NCI-H2171 (cell line): Measurements from ENCODE around the gene APOD.
A peak's percentile ranks its signal among the peaks of the same experiment; 100 is the strongest.

Experiments used
- DNase-seq: peaks from one replicate; lab custom pipeline; 2025; lab: John Stamatoyannopoulos, UW

Gene APOD

DNA sequence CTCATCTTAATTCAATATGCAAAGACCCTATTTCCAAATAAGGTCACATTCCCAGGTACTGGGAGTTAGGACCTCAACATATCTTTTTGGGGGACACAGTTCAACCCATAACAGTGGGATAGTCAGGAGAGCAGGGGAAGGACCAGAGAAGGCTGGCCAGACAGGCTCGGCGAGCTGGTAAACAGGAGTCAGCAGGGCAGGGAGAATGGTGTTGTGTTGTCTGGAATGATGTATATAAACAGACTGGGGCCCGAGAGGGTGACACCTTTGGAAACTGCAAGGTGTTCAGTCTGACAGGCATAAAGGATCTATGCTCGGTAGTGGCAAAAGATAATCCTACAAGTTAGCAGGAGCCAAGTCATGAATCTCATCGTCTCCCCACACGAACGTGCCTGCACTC is 30.5 kb downstream of the APOD start:
- DNase-seq = no peak

DNA sequence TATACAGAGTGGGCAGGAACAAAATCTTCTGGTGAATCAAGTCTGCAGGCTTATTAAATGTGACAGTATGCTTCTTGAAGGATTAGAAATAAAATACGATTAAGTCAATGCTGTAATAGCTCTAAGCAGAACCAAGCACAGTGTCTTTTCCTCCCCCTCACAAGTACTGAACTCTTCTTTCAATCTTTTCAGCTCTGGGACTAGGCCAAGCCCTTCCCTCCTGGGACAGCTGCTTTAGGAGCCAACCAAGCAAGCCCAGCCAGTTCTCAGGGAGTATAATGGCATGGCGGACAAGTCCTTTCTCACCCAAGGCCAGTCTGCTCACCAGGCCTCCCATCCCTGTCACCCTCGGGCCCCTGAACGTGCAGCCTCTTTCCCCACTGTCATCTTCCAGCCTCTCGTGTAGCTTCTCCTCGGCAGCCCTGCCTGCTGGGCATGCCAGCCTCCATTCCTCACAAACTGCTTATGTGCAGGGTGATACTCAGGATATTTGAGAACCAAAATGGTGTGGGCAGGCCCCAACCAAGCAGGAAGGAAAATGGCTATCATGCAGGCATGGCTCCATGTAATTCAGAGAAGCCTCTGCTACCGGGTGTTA is 32.3 kb downstream of the APOD start:
- no peak for DNase-seq

DNA sequence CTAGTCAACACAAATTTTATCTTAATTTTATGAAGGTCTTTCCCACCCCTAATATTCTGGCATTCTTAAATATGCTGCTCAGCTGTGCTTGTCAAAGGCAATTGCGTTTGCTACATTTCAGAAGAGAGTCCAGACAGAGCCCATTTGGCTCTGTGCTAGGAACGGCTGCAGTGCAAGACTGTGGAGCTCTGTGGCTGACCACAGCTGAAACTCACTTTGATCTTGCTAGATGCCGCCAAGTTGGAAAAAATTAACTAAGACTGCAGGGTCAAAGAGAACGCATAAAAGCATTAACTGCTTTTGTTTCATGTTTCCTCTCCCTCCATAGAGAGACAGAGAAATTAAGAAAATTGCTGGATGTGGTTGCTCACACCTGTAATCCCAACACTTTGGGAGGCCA is 33.0 kb downstream of the APOD start:
- no peak for DNase-seq

DNA sequence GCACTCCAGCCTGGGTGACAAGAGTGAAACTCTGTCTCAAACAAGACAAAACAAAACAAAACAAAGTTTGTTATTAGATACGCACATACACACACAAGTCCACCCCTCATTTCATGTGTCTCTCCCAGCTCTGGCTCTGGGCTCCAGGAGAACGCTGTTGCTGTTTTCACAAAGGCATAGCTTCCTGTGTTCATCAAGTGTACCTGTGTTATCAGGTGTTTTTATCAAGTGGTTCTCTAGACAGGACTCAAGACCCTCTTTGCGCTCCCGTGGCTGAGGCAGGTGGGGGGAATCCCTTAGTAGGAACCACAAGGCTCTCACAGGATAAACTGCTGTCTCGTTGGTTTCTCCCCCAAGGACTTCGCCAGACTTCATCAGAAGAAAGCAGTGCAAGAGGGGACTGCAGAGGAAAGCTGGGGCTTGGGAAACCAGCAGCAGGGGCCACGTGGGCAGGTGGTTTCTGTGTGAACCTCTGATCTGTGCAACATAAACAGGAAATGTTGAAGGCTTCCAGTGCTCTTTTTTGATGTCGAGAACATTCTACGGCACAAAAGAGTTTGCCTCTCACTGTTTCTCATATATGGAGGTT is 33.7 kb downstream of the APOD start:
- DNase-seq = no peak

DNA sequence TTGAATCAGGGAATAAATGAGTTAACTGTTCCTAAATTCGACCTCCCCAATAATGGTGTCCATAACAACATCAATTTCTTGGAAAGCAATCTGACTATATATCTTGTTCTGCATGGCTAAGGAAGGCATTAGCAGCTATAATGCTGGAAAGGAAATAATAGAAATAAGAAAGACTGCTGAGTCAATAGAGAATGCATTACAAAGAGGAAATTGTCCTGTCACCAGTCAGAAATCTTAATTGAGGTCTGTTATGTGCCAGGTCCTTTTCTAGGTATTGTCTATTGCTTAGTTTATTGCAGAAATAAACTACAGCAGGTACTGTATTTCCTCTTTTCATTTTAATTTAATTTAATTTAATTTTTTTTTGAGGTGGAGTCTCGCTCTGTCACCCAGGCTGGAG is 34.8 kb downstream of the APOD start:
- no peak for DNase-seq

DNA sequence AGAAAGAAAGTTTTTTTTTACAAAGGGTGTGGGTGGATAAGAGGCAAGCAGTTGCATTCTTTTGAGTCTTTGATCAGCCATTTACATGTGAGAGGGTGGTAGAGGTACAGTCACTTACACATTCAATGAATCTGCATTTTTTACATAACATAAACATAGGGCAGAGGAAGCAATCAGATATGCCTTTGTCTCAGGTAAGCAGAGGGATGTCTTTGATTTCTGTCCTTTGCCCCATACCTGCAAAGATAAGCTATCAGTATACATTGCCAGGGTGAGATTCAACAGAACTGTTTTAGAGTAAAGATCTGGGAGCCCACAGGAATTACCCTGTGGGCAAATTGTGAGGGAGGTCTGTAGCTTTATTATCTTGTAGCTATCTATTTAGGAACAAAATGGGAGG is 35.2 kb downstream of the APOD start:
- no peak for DNase-seq

DNA sequence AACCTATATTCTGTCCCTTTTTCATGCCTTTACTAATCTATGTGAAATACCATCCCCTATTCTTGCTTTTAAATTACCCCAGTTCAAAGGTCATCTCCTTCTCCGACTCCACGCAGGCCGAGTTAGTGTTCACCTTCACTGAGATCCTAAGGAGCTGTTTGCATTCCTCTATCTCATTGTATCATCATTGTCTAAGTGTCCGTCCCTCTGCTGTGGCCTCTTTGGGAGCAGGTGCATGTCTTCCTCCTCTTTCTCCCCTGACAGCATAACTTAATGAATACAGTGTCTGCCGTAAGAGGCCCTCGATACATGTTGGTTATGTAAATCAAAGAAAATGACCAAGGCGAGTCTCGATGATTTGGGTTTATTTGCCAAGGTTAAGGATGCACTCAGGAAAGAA is 35.7 kb downstream of the APOD start:
- DNase-seq = no peak

DNA sequence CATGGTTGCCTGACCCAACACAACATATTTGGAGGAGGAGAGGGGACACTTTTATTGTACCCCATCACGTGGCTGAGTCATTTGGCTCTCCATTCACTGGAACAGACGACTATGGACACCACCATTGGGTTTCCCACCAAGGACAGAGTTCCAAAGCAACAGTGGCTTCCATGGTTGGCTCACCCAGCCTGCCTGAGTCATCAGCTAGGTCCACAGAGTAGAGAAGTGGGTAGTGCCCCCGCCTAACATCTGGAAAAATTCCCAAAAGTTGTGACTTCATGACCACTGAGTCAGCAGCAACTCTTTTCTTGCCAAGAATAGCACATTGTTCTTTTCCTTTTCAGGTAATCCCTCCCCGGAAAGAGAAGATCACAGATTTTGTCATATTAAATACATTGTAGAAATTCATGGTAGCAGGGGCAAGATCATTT is 37.6 kb downstream of the APOD start:
- DNase-seq = no peak

DNA sequence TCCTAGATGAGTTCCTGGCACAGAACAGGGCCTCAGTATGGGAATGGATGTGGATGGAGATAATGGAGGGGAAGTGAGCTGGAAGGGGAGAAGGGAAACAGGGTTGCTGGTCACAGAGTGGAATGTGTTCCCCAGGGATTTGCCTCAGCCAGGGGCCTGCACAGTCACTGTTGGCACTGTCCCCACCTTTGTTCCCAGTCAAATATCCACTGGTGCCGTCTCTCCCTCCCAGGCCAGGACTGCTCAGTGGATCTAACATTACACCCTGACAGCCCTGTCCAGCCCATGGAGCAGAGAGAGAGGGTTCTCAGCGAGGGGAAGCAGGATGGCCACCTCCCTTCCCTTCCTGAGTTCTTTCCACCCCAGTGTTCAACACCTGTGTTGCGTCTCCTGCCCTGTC is 39.1 kb downstream of the APOD start:
- DNase-seq = no peak

DNA sequence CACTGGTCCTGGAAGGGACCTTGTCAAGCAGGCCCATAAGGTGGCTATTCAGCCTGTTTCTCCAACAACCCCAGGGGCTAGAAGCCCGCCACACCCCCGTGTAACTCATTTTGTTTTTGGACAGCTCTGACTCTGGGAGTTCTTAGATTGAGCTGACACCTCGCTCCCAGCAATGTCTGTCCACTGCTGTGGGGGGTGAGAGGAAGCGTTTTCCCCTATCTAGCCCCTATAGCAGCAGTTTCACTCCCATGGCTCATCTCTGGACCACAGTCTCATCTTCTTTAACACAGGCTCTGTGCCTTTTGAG is 39.6 kb downstream of the APOD start:
- no peak for DNase-seq

DNA sequence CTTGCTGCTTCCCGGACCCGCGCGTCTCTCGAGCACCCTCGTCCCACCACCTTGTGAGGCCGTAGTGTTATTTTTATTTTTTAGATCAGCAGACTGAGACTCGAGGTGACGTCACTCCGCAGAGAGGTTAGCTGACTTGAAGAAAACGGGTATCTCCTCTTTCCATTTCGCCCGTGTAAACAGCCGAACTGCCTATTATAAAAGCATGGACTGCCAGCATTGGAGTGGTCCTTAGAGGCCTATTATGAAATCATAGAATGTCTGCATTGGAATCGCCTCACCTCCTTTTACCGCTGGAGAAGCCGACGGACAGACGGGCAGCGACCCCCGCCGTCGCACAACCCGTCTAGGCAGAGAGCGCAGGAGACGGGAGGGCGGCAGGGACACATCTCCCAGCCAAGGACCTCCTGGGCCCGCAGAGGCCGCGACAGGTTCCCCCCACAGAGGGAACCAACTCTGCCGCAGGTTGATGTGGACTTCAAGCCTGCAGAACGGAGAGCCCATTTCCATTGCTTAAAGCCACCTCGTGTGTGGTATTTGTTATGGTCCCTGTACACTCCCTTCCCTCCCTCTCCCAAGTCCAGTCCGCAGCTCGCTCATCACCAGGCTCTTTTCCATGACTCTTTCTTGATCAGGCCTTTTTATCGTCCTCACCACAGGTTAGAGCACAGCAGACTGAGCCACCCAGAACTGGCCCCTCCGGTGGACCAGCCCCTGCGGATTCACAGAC is 40.1 kb downstream of the APOD start:
- no peak for DNase-seq

DNA sequence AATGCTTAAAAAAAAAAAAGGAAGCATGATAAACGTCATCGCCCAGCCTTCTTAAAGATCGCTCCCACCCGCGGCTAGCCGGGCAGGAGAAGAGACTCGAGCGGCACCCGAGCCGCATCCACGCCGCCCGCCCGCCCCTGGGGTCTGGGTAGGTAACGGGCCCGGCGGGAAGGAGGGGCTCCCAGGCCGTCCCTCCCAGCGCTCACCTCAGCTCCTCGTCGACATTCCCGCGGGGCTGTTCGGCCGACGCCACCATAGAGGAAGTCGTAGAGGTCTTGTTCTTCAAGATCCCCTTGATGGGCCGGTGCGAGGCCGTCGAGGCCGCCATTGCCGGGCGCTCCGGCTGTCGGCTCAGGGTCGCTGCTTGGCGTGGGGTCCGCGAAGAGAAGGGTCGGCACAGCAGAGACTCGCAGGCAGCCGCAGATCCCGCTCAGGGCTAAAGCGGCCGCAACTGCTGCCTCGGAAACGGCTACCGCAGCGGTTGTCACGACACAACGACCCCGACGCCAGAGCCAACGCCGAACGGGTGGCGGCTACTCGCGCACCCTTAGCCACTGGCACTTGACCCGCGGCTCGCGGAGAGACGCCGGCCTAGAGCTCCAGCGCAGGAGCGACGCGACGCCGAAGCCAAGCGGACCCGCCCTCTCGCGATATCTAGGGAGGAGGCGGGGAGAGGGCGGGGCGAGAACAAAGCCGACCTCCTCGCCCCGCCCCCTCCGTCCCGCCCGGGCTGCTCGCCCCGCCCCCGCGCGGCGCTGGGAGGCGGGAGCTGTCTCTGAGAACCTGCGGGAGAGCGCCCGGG is 40.8 kb downstream of the APOD start, which contains the start of gene PPP1R2:
Gene PPP1R2 (minus strand): TSS at position 628 of the 802 bp plus-strand sequence. CDS start 300 bp downstream, at position 328.
- DNase-seq = peak; percentile 92

DNA sequence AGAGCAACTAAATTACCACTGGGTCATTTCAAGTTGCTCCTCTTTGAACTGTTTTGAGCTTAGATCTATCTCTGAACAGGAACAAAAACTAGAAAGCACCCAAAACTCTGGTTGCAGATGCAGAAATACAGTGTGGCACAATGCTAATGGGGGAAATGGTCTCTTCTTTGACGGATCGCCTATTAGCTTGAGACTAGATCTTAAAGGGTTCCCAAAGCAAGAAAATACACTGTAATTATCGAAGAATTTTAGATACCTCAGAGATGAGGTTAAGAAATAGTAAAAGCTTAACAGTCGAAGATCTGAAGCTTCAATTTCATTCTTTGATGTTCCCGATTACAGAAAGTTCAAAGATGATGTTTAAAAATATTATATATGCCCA is 41.4 kb downstream of the APOD start:
- no peak for DNase-seq

DNA sequence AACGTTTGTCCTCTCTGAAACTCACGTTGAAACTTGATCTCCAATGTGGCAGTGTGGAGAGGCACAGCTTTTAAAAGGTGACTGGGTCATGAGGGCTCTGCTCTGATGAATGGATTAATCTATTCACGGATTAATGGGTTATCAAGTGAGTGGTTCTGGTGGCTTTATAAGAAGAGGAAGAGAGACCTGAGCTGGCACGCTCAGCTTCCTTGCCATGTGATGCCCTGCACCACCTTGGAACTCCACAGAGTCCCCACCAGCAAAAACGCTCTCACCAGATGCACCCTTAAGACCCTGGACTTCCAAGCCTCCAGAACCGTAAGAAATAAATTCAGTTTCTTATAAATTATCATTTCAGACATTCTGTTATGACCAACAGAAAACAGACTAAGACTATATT is 43.2 kb downstream of the APOD start:
- no peak for DNase-seq

DNA sequence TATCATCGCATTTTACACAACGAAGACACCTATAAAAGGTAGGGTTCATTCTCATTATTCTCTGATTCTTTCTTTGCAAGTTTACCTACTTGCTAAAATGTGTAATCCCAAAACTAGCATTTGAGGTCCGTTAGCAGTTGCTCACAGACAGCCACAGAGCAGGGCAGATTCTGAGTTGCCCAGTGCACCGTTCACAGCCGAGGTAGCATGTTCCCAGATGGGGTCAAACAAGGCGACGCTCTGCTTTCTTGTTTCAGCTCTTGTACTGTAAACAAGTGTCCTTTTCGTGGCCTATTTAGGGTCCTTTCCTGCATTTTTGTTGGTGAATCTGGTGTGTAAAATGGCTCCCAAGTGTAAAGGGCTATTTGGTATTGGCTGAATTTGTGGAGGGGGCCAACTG is 43.7 kb downstream of the APOD start:
- no peak for DNase-seq

DNA sequence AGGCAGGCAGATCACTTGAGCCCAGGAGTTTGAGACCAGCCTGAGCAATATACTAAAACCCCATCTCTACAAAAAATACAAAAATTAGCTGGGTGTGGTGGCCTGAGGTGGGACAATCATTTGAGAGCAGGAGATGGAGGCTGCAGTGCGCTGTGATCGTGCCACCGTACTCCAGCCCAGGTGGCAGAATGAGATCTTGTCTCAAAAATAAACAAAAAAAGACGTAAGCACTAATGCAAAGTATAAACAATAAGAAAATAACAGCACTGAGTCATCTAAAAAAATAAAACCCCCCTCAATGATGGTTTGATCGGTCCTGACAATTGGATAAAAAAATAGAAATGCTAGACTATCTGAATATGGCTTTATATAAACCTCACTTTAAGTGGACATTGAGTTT is 44.3 kb downstream of the APOD start:
- DNase-seq = no peak

DNA sequence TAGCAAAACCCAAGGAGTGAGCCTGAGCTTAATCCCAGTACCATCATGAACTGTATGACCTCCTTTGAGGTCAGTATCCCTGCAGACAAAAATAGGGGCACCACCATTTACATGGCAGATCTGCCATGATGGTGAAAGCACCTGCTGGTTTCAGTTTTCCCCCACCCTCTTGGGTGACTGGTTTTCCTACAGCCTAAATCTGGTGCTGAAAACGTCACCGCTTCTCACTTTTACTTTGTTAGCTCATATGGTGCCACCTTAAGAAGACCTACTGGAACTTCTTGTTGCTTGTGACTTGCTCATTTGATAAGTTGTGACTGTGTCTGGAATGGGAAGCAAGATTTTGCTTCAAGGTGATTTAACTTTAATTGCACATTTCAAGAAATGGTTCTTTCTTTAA is 45.7 kb downstream of the APOD start:
- no peak for DNase-seq

DNA sequence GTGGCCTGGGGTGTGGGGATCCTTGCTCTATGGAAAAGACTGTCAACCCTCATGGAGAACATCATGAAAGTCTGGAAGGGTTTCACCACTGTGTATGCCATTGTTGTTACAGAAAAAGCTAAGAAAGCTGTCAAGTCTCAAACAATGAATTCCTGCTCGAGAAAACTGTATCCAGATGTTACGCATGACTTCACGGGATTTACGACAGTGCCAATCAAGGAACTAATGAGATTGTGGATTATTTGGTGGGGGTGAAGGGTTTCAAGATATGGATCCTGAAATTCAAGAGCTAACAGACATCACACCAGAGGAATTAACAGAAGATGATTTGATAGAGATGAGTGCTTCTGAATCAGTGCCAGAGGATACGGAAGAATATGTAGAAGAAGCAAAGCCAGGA is 48.4 kb downstream of the APOD start:
- no peak for DNase-seq

DNA sequence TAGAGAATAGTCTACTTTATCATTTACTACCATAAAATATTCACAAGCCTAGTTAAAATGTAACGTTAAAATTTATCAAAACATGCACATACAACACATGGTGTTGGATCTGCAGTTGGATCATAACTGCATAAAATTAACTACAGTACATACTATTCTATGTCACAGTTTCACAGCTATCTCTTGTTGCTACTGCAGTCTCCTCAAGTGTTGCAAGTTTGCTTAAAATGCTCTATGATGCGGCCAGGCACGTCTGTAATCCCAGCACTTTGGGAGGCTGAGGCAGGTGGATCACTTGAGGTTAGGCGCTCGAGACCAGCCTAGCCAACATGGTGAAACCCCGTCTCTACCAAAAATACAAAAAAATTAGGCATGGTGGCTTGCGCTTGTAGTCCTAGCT is 50.9 kb downstream of the APOD start:
- DNase-seq = no peak

DNA sequence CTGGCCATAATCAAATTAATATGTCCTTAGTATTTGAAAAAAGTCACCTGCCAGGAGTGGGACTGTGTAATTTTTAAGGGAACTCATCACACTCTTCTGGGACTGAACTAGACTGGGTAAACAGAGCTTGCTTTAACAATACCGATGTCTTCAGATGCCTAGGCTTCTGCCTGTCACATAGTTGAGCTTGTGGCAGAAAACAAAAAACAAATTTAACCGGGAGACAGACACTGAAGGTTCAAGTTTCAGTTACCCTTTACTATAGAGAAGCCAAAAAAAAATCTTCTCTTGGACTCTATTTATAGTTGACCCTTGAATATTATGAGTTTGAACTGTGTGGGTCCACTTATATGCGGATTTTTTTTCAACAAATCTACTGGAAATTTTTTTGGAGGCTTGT is 51.4 kb downstream of the APOD start:
- DNase-seq = no peak

DNA sequence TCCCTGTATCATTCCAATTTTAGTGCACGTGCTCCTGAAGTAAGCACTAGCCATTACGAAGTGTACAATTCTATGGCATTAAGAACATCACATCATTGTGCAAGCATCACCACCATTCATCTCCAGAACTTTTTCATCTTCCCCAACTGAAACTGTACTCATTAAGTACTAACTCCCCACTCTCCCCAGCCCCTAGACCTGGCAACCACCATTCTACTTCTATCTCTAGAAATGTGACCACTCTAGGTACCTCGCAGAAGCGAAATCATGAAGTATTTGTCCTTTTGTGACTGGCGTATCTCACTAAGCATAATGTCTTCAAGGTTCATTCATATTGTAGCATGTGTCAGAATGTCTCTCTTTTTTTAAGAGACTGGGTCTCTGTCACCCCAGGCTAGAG is 52.1 kb downstream of the APOD start:
- DNase-seq = no peak

DNA sequence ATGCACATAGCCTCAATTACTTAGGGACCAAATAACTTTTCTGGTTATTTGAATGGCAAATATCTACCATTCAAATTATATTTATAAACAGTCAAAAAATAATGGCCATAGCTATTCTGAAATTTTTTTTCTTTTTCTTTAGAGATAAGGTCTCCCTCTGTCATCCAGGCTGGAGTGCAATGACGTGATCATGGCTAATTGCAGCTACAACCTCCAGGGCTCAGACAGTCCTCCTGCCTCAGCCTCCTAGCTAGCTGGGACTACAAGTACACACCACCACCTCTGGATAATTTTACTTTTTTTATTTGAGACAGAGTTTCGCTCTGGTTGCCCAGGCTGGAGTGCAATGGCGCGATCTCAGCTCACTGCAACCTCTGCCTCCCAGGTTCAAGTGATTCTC is 57.2 kb downstream of the APOD start:
- DNase-seq = no peak
